NCI-H2081 treated with DMSO at 0.1 percent for 48 hours (cell line): ENCODE data around the gene HLF.

Experiments used
- DNase-seq: peaks from one replicate; lab custom pipeline; 2025; lab: John Stamatoyannopoulos, UW

HLF gene

DNA sequence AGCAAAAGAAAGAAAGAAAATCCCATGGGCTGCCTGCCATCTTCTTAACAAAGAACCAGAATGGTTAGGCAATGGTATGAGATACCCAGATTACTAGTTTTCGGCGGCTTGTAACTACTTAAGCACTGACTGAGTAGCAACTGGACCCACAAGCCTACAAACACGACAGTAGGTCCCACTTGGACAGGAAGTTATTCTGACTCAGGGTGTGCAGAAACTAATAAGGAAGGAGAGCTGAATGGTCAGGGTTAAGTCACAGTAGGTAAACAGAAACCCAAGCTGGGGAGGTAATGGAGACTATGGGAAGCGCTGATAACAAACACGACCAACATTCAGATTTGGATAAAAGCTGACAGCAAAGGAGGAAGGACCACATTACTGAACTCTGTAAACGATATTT lies 10.4 kb upstream of the HLF start:
- DNase-seq = no peak

DNA sequence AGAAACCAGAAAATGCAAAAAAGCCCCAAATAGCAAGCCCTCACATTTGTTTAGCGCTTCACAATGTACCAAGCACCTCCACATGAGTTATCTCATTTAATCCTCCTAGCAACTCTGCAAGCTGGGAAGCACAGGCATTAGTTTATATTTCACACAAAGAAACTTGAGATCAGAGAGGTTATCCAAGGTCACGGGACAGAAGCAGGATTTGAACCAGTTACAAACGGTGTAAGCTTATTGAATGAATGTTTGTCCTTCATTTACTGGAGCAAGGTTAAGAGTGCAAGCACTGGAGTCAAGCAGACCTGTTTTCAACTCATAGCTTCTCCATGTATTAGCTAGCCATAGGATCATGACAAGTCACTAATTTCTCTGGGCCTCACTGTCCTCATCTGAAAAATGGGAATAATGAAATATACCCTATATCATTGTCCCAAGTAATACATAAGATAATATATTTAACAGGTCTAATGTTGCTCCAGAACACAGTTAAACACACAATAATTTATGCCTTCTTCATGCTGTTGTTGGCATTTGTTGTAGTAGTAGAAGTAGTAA lies 6.1 kb upstream of the HLF start:
- no peak for DNase-seq

DNA sequence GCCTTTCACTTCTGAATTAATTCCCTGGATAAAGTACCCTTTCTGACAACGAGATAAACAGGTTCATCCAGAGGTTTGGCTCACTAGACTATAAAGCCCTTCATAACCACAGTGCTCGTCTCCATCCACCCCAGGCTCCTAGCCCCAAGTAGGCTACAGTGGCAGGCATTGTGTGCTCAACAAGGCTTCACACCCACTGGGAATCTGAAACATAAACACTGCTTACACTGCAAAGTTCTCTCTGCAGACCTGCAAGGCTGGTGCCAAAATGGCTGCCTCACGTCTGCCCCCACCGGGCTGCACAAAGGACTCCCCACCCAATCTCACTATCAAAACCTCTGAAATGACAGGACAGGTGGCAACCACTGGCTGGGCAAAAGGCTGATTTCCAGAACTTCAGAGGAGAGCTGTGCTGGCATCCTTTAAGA lies 5.1 kb upstream of the HLF start:
- DNase-seq = no peak

- no peak for DNase-seq
Measured at GRCh38 chr17:55261311-55261710, 3.4 kb upstream of the HLF start.

DNA sequence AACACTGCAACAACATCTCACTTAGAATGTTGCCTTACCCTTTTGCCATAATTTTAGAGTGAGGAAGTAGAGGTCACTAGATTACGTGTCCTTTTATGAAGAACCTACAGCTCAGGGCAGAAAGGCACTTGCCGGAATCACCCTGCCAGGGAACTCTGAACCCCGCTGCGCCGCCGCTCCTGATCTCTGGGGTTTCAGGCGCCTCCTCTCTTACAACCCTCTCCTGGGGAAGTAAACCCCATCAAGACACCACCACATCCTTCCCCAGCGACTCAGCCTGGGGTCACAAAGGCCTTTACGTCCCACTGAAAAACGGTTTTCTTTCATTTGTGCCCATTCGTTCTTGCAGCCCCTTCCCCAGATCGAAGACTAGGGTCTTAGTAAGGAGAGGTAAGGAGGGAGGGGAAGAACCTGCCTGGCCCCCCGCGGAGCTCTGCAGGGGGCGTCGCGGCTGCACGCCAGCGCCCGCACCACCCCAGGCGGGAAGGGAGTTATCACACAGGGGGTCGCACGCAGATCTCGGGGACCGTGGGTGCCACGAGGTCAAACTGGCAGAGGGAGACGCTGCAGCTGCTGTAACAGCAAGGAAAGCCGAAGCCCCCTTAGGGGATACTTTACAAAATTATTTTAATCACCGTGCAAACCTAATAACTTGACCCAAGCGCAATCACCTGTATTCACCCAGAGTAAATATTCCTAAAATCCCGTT lies 1.0 kb upstream of the HLF start:
- DNase-seq = no peak

- no peak for DNase-seq
Measured at GRCh38 chr17:55264278-55264644, 499 bp upstream of the HLF start.

- no peak for DNase-seq
Measured at GRCh38 chr17:55265311-55266021, 706 bp downstream of the HLF start.

DNA sequence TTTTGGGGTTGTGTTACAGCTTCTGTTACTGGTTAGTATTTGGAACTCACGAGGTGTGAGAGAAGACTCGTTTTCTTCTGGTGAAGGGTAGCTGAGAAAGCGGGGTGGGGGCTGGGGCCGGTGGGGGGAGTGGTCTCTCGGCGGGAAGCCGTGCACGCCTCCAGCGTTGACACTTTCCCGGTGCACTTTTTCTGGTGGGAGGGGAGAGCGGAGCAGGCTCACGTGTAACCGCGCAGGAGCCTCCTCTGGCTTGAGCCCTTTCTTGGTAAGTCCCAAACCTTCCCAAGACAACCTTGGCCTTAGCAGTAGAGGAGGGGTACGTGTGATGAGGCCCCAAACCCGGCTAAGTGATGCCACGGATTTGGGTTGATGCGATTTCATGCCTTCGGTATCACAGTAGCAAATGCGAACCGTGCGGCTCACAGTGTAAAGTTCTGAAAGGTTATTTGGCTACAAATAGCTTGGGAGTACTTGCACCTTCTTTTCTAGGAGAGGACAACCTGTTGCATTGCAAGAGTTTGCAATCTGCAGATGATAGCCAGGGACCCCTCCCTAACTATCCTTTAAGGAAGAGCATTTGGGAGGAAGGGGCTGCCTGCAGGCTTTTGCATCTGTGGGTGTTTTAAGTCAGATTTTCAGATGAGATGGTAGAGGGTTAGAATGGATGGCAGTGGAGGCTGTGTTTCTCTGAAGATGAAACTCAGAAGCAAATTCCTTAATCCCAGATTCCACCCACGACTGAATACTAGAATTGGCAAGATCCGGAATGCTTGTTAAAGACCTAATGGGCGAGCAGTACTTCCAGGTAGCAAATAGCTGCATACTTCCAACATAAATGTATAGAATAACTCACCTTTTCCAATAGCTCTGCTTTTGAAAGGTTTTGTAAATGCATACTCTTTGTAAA lies 1.5 kb downstream of the HLF start:
- DNase-seq = no peak

- no peak for DNase-seq
Measured at GRCh38 chr17:55266958-55267688, 2.4 kb downstream of the HLF start.

DNA sequence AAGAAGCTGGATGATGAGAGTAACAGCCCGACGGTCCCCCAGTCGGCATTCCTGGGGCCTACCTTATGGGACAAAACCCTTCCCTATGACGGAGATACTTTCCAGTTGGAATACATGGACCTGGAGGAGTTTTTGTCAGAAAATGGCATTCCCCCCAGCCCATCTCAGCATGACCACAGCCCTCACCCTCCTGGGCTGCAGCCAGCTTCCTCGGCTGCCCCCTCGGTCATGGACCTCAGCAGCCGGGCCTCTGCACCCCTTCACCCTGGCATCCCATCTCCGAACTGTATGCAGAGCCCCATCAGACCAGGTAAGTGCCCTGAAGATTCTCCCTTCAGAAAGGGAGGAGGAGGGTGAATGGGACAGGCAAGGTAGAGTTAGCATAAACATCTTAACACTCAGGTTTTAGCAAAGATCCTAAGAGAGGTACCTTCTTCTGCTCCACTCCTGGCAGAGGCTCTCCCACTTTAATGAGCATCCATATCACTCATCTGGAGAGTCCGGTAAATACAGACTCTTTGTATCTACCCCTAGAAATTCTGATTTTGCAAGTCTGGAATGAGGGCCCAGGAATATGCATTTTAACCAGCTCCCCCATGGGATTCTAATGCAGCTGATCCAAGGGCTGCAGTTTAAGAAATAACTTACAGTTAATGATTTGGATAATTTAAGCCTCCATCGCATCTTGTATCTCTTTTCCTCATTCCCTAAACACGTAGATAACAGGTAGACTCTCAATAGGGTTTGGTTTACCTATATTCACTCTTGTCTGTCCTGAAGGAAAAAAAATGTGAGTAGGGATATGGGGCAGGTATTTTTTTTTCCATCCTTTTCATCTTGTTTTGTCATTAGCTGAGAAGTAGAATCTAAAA lies 3.3 kb downstream of the HLF start:
- no peak for DNase-seq

GRCh38 chr17:55268649-55269480 lies 4.1 kb downstream of the HLF start:
- DNase-seq = no peak

GRCh38 chr17:55269894-55270293 lies 5.1 kb downstream of the HLF start:
- DNase-seq = no peak

GRCh38 chr17:55271223-55271571 lies 6.4 kb downstream of the HLF start:
- no peak for DNase-seq

GRCh38 chr17:55271958-55272710 lies 7.4 kb downstream of the HLF start:
- no peak for DNase-seq

GRCh38 chr17:55272711-55273578 lies 8.2 kb downstream of the HLF start:
- DNase-seq = no peak

DNA sequence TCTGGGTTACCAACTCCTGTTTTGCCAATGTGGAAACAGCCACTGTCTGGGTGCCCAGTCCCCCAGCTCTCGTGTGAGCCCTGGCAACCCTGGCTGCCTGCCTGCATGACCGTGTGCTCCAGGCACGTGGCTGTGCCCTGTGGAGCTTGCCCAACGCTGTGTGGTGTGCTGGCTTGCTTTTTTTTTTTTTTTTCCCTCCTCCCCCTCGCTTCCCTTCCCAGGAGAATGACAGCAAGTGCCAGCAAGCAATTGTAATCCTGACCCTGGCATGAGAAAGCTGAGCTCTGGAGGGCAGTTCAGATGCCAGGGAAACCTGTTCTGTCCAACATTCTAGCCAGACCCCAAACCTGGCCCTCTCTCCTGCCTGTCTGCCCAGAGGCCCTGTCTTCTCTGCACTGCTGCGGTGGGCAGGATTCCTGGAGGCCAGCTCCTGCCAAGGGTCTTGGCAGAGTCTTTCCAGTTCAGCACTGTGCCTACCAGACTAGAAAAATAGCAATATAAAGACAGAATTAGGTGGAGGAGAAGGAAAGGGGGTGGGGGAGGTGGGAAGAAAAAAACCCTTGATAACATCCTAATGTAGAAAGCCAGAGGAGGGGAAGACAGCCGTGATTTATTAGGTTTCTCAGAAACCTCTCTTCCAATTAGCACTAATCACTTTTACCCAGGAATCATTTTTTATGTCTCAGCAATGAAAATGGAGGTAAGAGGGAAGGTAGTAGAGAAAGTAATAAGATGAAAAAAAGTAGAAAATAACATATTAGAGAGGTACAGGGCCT lies 9.0 kb downstream of the HLF start:
- DNase-seq = no peak
